HCT116 (cell line): ENCODE data around the gene CTBP1.

ENCODE experiments used
- JUND ChIP-seq: IDR thresholded peaks from 2 replicates; pipeline ENCODE4 v1.6.1; 2012
- MAX ChIP-seq: IDR thresholded peaks from 2 replicates; pipeline ENCODE4 v1.6.1; 2012
- POLR2A ChIP-seq: IDR thresholded peaks from 2 replicates; pipeline ENCODE4 v1.7.0; 2011; ENCODE audit warnings: borderline replicate concordance; ENCODE audit not compliant: insufficient read depth, insufficient read length; ENCODE audit errors: extremely low read depth
- TCF7L2 ChIP-seq: IDR thresholded peaks from 2 replicates; pipeline ENCODE4 v1.7.0; 2011; ENCODE audit warnings: borderline replicate concordance, inconsistent platforms; ENCODE audit not compliant: insufficient read depth, insufficient read length; ENCODE audit errors: extremely low read depth
- YY1 ChIP-seq: IDR thresholded peaks from 2 replicates; pipeline ENCODE4 v1.6.1; 2011; ENCODE audit warnings: low read length, low read depth, moderate library complexity, mild to moderate bottlenecking; ENCODE audit not compliant: insufficient replicate concordance; ENCODE audit errors: extremely low read depth
- TF ChIP-seq, protein P1 (sequence below), 3 experiments: fragments of 200-600 bp in 1 of 3; sonication (generic) in 1 of 3; IDR thresholded peaks in 2 of 3; conservative IDR thresholded peaks in 1 of 3; 2 replicates each; pipeline ENCODE4 v1.5.1; 2012 to 2017; ENCODE audit warnings: low read depth in 2 of 3, low read length in 2 of 3, antibody characterized with exemption in 1 of 3, borderline replicate concordance in 1 of 3, control low read depth in 1 of 3, mild to moderate bottlenecking in 1 of 3, mixed read lengths in 1 of 3, mixed run types in 1 of 3, moderate library complexity in 1 of 3; ENCODE audit not compliant: insufficient read depth in 1 of 3

- TF ChIP-seq, protein P1, sequence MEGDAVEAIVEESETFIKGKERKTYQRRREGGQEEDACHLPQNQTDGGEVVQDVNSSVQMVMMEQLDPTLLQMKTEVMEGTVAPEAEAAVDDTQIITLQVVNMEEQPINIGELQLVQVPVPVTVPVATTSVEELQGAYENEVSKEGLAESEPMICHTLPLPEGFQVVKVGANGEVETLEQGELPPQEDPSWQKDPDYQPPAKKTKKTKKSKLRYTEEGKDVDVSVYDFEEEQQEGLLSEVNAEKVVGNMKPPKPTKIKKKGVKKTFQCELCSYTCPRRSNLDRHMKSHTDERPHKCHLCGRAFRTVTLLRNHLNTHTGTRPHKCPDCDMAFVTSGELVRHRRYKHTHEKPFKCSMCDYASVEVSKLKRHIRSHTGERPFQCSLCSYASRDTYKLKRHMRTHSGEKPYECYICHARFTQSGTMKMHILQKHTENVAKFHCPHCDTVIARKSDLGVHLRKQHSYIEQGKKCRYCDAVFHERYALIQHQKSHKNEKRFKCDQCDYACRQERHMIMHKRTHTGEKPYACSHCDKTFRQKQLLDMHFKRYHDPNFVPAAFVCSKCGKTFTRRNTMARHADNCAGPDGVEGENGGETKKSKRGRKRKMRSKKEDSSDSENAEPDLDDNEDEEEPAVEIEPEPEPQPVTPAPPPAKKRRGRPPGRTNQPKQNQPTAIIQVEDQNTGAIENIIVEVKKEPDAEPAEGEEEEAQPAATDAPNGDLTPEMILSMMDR (IDR thresholded peaks at IDR 0.05 in 2 of 3, conservative IDR thresholded peaks at IDR 0.05 in 1 of 3; ENCODE audit: borderline replicate concordance in 1 of 3, insufficient read depth in 1 of 3, low read depth in 2 of 3, low read length in 2 of 3), result no peak
- TF ChIP-seq TCF7L2 (no peak), YY1 (no peak), POLR2A (no peak), MAX (no peak), JUND (no peak)
These were observed 37.6 kb downstream of the CTBP1 start for GRCh38 chr4:1211371-1211770.
